Measurements from ENCODE around the gene CLCF1.

CLCF1 gene

DNA sequence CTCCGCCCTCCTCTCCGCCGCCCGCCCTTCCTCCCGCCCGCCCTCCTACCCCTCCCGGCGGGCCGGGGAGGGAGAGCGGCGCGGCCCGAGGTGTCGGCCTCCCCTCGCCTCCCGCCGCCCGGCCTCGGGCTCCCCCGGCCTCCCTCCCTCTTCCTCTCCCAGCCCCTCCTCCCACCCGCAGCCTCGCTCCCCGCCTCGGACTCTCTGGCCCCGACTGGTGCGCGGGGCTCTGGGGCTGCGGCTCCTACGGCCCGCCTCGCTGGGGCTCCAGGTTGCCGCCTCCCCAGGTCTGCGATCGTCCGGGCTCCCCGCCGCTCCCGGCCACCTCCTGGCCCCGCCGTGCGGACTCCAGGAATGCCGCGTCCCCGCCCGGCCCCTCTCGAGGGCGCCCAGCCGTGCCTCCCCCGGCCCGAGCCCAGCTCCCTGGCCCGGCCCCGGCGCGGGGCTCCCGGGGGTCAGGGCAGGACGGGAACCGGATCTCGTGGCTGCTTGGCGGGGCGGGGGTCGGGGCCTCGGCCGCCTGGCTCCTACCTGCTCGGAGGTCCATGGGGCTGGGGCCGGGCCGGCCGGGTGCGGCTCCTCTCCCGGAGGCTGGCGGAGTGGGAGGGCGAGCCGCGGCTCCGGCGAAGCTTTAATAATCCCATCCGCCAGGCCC is at the start of gene CLCF1:
TSS of gene CLCF1 (minus strand) at position 606 of the 655 bp plus-strand sequence. CDS start at position 547, 59 bp downstream.
- H3K27me3 ChIP-seq (ENCODE audit: insufficient read depth, low read length) = no peaks in the 10 kb centered on the region
- H2AFZ ChIP-seq (ENCODE audit: low read depth, low read length) = peak within 1 kb of the TSS; percentile 70
- H3K4me3 ChIP-seq (ENCODE audit: low read length) = peak within 1 kb of the TSS; percentile 55
- H3K4me1 ChIP-seq (ENCODE audit: insufficient read depth, low read length) = peaks cover 48% of the 10 kb centered on the region
- no peaks in the 10 kb centered on the region for H3K9me3 ChIP-seq (ENCODE audit: low read length)
- no peaks in the 10 kb centered on the region for H3K36me3 ChIP-seq (ENCODE audit: insufficient read depth, low read length)

DNA sequence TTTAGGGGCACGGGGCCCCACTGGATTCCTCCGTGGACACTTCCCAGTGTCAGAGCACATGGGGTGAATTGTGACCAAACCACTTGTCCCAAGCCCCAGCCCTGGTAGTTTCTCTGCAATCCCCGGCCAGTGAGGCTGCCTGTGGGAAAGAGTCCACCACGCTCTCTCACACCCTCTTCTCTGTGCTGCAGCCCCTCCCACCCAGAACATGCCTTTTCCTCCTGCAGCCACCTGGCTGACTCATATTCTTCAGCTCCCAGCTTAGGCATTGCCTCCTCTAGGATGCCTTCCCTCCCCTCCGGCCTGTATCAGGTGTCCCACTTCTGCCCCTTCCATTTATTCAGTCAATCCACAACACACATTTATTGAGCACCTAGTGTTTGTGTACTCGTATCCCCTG is 49.5 kb upstream of the CLCF1 start:
- H3K9me3 ChIP-seq (ENCODE audit: low read length) = no peaks in the 10 kb centered on the region
- H3K27me3 ChIP-seq (ENCODE audit: insufficient read depth, low read length) = no peaks in the 10 kb centered on the region
- H2AFZ ChIP-seq (ENCODE audit: low read depth, low read length) = no peak overlapping the region
- no peak overlapping the region for H3K4me3 ChIP-seq (ENCODE audit: low read length)
- H3K36me3 ChIP-seq (ENCODE audit: insufficient read depth, low read length) = no peaks in the 10 kb centered on the region
- H3K4me1 ChIP-seq (ENCODE audit: insufficient read depth, low read length) = peaks cover 14% of the 10 kb centered on the region

- no peaks in the 10 kb centered on the region for H3K36me3 ChIP-seq (ENCODE audit: insufficient read depth, low read length)
Observed at GRCh38 chr11:67421430-67422031, 48.1 kb upstream of the CLCF1 start.

DNA sequence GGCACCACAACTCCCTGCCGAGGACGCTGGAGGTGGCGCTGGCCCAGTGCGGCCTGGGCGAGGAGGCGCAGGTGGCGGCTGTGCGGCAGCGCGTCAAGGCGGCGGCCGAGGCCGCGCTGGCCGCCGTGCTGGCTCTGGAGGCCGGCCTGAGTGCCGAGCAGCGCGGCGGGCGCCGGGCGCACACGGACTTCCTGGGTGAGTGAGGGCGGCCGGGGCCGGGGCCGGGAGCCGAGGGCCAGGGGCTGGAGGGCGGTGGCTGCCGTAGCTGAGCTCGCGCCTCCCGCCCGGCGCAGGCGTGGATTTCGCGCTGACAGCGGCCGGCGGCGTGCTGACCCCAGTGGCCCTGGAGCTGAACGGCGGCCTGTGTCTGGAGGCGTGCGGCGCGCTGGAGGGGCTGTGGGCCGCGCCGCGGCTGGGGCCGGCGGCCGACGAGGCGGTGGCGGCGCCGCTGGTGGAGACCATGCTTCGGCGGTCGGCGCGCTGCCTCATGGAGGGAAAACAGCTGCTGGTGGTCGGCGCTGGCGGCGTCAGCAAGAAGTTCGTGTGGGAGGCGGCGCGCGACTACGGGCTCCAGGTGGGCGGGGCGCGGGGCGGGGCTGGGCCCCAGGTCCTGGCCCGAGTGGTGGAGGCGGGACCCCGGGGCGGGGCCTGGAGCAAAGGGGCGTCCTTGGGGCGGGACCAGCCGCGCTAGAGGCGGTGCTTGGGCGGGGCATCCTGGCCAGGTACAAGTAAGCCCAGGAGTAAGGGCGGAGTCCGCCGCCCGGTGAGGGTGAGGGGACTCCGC is 47.4 kb upstream of the CLCF1 start:
- H3K36me3 ChIP-seq (ENCODE audit: insufficient read depth, low read length) = no peaks in the 10 kb centered on the region
- peaks cover 10% of the 10 kb centered on the region for H3K4me1 ChIP-seq (ENCODE audit: insufficient read depth, low read length)
- no peaks in the 10 kb centered on the region for H3K9me3 ChIP-seq (ENCODE audit: low read length)
- peak overlapping the region; percentile 64 for H3K4me3 ChIP-seq (ENCODE audit: low read length)
- no peaks in the 10 kb centered on the region for H3K27me3 ChIP-seq (ENCODE audit: insufficient read depth, low read length)
- peak overlapping the region; percentile 78 for H2AFZ ChIP-seq (ENCODE audit: low read depth, low read length)

More at GRCh38 chr11:67421430-67422031, 48.1 kb upstream of the CLCF1 start:
- no peaks in the 10 kb centered on the region for H3K9me3 ChIP-seq (ENCODE audit: low read length)
- H3K4me1 ChIP-seq (ENCODE audit: insufficient read depth, low read length) = peaks cover 10% of the 10 kb centered on the region
- H3K4me3 ChIP-seq (ENCODE audit: low read length) = peak overlapping the region; percentile 39
- H3K27me3 ChIP-seq (ENCODE audit: insufficient read depth, low read length) = no peaks in the 10 kb centered on the region
- H2AFZ ChIP-seq (ENCODE audit: low read depth, low read length) = no peak overlapping the region

GRCh38 chr11:67420147-67420645 is 46.8 kb upstream of the CLCF1 start:
- no peaks in the 10 kb centered on the region for H3K36me3 ChIP-seq (ENCODE audit: insufficient read depth, low read length)
- no peaks in the 10 kb centered on the region for H3K9me3 ChIP-seq (ENCODE audit: low read length)
- H3K4me3 ChIP-seq (ENCODE audit: low read length) = peak overlapping the region; percentile 64
- H3K4me1 ChIP-seq (ENCODE audit: insufficient read depth, low read length) = peaks cover 10% of the 10 kb centered on the region
- H3K27me3 ChIP-seq (ENCODE audit: insufficient read depth, low read length) = no peaks in the 10 kb centered on the region
- peak overlapping the region; percentile 78 for H2AFZ ChIP-seq (ENCODE audit: low read depth, low read length)

DNA sequence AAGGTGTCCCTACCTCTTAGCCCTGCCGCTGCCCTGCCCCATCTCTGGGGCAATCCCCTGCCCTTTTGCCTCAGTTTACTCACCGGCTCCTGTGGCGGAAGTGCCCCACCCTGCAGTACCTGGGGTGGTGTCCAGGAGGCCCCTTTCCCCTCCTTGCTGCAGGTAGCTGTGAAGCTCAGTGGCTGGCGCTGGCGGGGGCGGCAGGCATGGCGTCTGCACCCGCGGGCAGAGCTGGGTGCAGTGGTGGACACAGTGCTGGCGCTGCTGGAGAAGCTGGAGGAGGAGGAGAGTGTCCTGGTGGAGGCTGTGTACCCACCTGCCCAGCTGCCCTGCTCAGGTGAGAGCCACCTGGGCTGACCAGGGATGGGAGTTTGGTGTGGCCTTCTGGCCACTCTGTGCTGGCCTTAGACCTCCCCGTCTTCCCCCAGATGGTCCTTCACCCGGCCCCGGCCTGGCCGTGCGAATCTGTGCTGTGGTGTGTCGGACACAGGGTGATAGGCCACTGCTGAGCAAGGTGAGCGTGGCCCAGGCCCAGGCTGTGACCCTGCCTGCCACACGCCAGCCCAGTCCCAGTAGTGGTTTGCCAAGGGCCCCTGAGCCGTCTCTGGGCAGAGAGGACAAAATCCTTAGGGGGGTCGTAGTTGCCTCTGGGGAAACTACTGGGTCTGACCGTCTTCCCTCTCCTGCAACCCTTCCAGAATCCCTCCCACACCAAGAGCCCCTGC is 46.1 kb upstream of the CLCF1 start:
- no peaks in the 10 kb centered on the region for H3K27me3 ChIP-seq (ENCODE audit: insufficient read depth, low read length)

DNA sequence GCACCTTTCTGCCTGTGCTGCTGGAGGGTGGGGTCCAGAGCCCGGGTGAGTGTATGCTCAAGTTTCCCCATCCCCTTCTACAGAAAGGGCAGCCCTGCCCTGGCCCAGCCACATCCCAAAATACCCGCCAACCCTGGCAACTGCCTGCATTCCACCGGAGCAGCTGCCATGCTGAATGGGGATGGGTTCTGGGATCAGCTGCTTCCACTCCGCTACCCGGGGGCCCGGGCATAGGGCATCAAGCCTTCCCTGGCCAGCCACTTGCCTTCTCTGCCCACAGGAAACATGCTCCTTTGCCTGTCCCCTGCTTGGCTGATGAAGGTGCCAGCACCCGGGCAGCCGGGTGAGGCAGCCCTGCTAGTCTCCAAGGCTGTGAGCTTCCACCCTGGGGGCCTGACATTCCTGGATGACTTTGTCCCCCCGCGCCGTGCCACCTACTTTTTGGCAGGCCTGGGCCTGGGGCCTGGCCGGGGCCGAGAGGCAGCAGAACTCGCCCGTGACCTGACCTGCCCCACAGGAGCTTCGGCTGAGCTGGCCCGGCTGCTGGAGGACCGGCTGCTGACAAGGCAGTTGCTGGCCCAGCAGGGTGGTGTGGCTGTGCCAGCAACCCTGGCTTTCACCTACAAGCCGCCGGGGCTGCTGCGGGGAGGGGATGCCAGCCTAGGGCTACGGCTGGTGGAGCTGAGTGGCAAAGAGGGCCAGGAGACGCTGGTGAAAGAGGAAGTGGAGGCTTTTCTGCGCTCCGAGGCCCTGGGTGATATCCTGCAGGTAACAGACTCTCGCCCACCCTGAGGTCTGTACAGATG is 45.3 kb upstream of the CLCF1 start:
- Histone ChIP-seq H3K9me3 (ENCODE audit: low read length) (no peaks in the 10 kb centered on the region), H2AFZ (ENCODE audit: low read depth, low read length) (no peak overlapping the region), H3K27me3 (ENCODE audit: insufficient read depth, low read length) (no peaks in the 10 kb centered on the region), H3K36me3 (ENCODE audit: insufficient read depth, low read length) (no peaks in the 10 kb centered on the region), H3K4me1 (ENCODE audit: insufficient read depth, low read length) (peaks cover 10% of the 10 kb centered on the region), H3K4me3 (ENCODE audit: low read length) (no peak overlapping the region)

More for the DNA sequence above, 46.1 kb upstream of the CLCF1 start:
- no peaks in the 10 kb centered on the region for H3K36me3 ChIP-seq (ENCODE audit: insufficient read depth, low read length)
- no peaks in the 10 kb centered on the region for H3K9me3 ChIP-seq (ENCODE audit: low read length)
- no peak overlapping the region for H2AFZ ChIP-seq (ENCODE audit: low read depth, low read length)
- H3K4me1 ChIP-seq (ENCODE audit: insufficient read depth, low read length) = peaks cover 10% of the 10 kb centered on the region
- H3K4me3 ChIP-seq (ENCODE audit: low read length) = no peak overlapping the region

DNA sequence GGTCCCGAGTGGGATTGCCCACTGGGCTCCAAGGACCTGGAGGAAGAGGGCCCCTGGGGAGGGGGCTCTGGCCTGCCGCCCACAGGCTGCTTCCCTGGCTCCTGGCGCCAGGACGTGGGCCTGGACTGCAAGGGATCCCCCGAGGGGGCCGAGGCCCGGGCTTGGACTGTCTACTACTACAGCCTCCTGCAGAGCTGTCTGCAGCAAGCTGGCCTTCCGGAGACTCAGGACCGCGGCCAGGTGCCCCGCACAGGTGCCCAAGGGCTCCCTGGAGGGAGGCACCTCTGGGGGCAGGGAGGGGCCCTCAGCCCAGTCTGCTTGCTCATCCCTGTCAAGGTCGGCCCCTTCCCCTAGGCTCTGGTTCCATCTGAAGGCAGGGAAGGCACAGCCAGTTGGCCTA is 44.0 kb upstream of the CLCF1 start:
- H3K36me3 ChIP-seq (ENCODE audit: insufficient read depth, low read length) = no peaks in the 10 kb centered on the region
- H2AFZ ChIP-seq (ENCODE audit: low read depth, low read length) = no peak overlapping the region
- H3K4me1 ChIP-seq (ENCODE audit: insufficient read depth, low read length) = peaks cover 10% of the 10 kb centered on the region
- H3K4me3 ChIP-seq (ENCODE audit: low read length) = no peak overlapping the region
- H3K9me3 ChIP-seq (ENCODE audit: low read length) = no peaks in the 10 kb centered on the region
- H3K27me3 ChIP-seq (ENCODE audit: insufficient read depth, low read length) = no peaks in the 10 kb centered on the region

DNA sequence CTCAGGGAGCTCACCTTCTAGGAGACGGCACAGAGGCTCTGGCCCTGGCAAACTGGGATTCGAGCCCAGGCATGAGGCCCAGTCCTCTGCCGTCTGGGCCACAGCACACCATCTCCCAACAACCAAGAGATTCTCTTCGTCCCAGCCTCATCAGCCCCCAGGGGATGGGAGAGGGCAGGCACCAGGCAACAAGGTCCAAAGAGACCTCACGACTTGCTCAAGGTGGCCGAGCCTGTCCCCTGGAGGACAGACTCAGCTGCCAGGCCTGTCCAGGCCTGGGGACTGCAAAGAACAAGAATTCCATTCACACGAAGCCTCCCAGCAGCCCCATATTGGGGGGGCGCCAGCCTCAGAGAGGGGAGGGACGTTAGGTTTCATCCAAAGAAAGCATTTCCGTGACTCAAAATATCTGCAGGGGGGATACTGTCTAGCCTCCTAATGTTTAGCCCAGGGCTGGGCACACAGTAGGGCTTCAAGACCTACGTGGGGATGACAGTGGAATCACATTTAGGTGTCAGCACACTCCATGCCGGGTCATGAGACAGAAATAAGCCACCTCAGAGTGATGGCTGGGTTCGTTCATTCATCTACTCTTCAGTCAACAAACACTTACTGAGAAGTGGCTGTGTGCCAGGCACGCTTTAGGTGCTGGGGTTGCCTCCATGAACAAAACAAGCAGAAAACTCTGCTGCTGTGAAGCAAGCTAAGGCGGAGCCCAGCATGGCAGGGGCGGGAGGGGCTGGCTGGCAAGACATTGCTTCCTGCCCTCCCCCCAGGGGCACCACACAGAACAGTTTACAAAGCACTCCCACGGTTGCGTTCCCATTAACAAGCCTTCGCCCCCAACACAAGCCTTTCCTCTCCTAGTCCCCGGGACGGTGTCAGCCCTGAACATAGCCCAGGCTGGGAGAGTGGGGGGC is 43.3 kb upstream of the CLCF1 start:
- H3K9me3 ChIP-seq (ENCODE audit: low read length) = no peaks in the 10 kb centered on the region
- H3K4me3 ChIP-seq (ENCODE audit: low read length) = no peak overlapping the region
- H3K36me3 ChIP-seq (ENCODE audit: insufficient read depth, low read length) = no peaks in the 10 kb centered on the region
- H2AFZ ChIP-seq (ENCODE audit: low read depth, low read length) = no peak overlapping the region
- H3K4me1 ChIP-seq (ENCODE audit: insufficient read depth, low read length) = peaks cover 10% of the 10 kb centered on the region
- H3K27me3 ChIP-seq (ENCODE audit: insufficient read depth, low read length) = no peaks in the 10 kb centered on the region

- H3K27me3 ChIP-seq (ENCODE audit: insufficient read depth, low read length) = no peaks in the 10 kb centered on the region
- H3K36me3 ChIP-seq (ENCODE audit: insufficient read depth, low read length) = no peaks in the 10 kb centered on the region
- no peaks in the 10 kb centered on the region for H3K9me3 ChIP-seq (ENCODE audit: low read length)
- H2AFZ ChIP-seq (ENCODE audit: low read depth, low read length) = no peak within 1 kb of the TSS
- H3K4me3 ChIP-seq (ENCODE audit: low read length) = no peak within 1 kb of the TSS
- peaks cover 9% of the 10 kb centered on the region for H3K4me1 ChIP-seq (ENCODE audit: insufficient read depth, low read length)
Observed at GRCh38 chr11:67415501-67416304, 42.3 kb upstream of the CLCF1 start, which contains the start of gene CARNS1. CARNS1 (plus strand) TSS chr11:67415678; CDS start chr11:67416200, 522 bp downstream.
